ENCODE data around the gene ZIC4.

Gene ZIC4

GRCh38 chr3:147356909-147357900, 49.1 kb downstream of the ZIC4 start:
- Histone ChIP-seq H3K36me3 (ENCODE audit: control insufficient read depth, insufficient read depth, low read length) (no peaks in the 10 kb centered on the region), H3K9me3 (ENCODE audit: control insufficient read depth, low read length) (no peaks in the 10 kb centered on the region), H3K27me3 (ENCODE audit: control insufficient read depth, insufficient read depth, low read length) (peaks cover 76% of the 10 kb centered on the region), H3K9ac (ENCODE audit: low read length) (no peak overlapping the region), H3K4me1 (ENCODE audit: control insufficient read depth, insufficient read depth, low read length) (no peaks in the 10 kb centered on the region), H3K4me3 (ENCODE audit: low read length) (no peak overlapping the region)

- no peak overlapping the region for H3K4me3 ChIP-seq (ENCODE audit: low read length)
- no peaks in the 10 kb centered on the region for H3K4me1 ChIP-seq (ENCODE audit: control insufficient read depth, insufficient read depth, low read length)
- H3K9ac ChIP-seq (ENCODE audit: low read length): no peak overlapping the region
- H3K9me3 ChIP-seq (ENCODE audit: control insufficient read depth, low read length): no peaks in the 10 kb centered on the region
- H3K36me3 ChIP-seq (ENCODE audit: control insufficient read depth, insufficient read depth, low read length): no peaks in the 10 kb centered on the region
- H3K27me3 ChIP-seq (ENCODE audit: control insufficient read depth, insufficient read depth, low read length): peaks cover 71% of the 10 kb centered on the region
Measured at GRCh38 chr3:147356145-147356908, 50.0 kb downstream of the ZIC4 start.

- H3K36me3 ChIP-seq (ENCODE audit: control insufficient read depth, insufficient read depth, low read length): no peaks in the 10 kb centered on the region
- H3K9me3 ChIP-seq (ENCODE audit: control insufficient read depth, low read length): no peaks in the 10 kb centered on the region
- H3K27me3 ChIP-seq (ENCODE audit: control insufficient read depth, insufficient read depth, low read length): peaks cover 65% of the 10 kb centered on the region
- H3K4me1 ChIP-seq (ENCODE audit: control insufficient read depth, insufficient read depth, low read length): no peaks in the 10 kb centered on the region
- no peak overlapping the region for H3K9ac ChIP-seq (ENCODE audit: low read length)
- no peak overlapping the region for H3K4me3 ChIP-seq (ENCODE audit: low read length)
Measured at GRCh38 chr3:147355753-147356090, 50.6 kb downstream of the ZIC4 start.

GRCh38 chr3:147355084-147355752, 51.1 kb downstream of the ZIC4 start:
- Histone ChIP-seq H3K4me3 (ENCODE audit: low read length) (no peak overlapping the region), H3K27me3 (ENCODE audit: control insufficient read depth, insufficient read depth, low read length) (peaks cover 60% of the 10 kb centered on the region), H3K36me3 (ENCODE audit: control insufficient read depth, insufficient read depth, low read length) (no peaks in the 10 kb centered on the region), H3K9me3 (ENCODE audit: control insufficient read depth, low read length) (no peaks in the 10 kb centered on the region), H3K4me1 (ENCODE audit: control insufficient read depth, insufficient read depth, low read length) (no peaks in the 10 kb centered on the region), H3K9ac (ENCODE audit: low read length) (no peak overlapping the region)

GRCh38 chr3:147354623-147355022, 51.7 kb downstream of the ZIC4 start:
- peaks cover 54% of the 10 kb centered on the region for H3K27me3 ChIP-seq (ENCODE audit: control insufficient read depth, insufficient read depth, low read length)

GRCh38 chr3:147351301-147351700, 55.0 kb downstream of the ZIC4 start:
- Histone ChIP-seq H3K27me3 (ENCODE audit: control insufficient read depth, insufficient read depth, low read length) (peaks cover 21% of the 10 kb centered on the region), H3K9ac (ENCODE audit: low read length) (no peak overlapping the region), H3K36me3 (ENCODE audit: control insufficient read depth, insufficient read depth, low read length) (no peaks in the 10 kb centered on the region), H3K9me3 (ENCODE audit: control insufficient read depth, low read length) (no peaks in the 10 kb centered on the region), H3K4me1 (ENCODE audit: control insufficient read depth, insufficient read depth, low read length) (no peaks in the 10 kb centered on the region), H3K4me3 (ENCODE audit: low read length) (no peak overlapping the region)

More at GRCh38 chr3:147354623-147355022, 51.7 kb downstream of the ZIC4 start:
- no peak overlapping the region for H3K9ac ChIP-seq (ENCODE audit: low read length)
- no peaks in the 10 kb centered on the region for H3K9me3 ChIP-seq (ENCODE audit: control insufficient read depth, low read length)
- no peaks in the 10 kb centered on the region for H3K4me1 ChIP-seq (ENCODE audit: control insufficient read depth, insufficient read depth, low read length)
- H3K4me3 ChIP-seq (ENCODE audit: low read length): no peak overlapping the region
- H3K36me3 ChIP-seq (ENCODE audit: control insufficient read depth, insufficient read depth, low read length): no peaks in the 10 kb centered on the region

- Histone ChIP-seq H3K9me3 (ENCODE audit: control insufficient read depth, low read length) (no peaks in the 10 kb centered on the region), H3K27me3 (ENCODE audit: control insufficient read depth, insufficient read depth, low read length) (peaks cover under 1% of the 10 kb centered on the region), H3K9ac (ENCODE audit: low read length) (no peak overlapping the region), H3K4me3 (ENCODE audit: low read length) (no peak overlapping the region), H3K36me3 (ENCODE audit: control insufficient read depth, insufficient read depth, low read length) (no peaks in the 10 kb centered on the region), H3K4me1 (ENCODE audit: control insufficient read depth, insufficient read depth, low read length) (no peaks in the 10 kb centered on the region)
Measured at GRCh38 chr3:147348976-147349375, 57.4 kb downstream of the ZIC4 start.

- Histone ChIP-seq H3K4me3 (ENCODE audit: low read length) (no peak overlapping the region), H3K9me3 (ENCODE audit: control insufficient read depth, low read length) (no peaks in the 10 kb centered on the region), H3K9ac (ENCODE audit: low read length) (no peak overlapping the region), H3K4me1 (ENCODE audit: control insufficient read depth, insufficient read depth, low read length) (no peaks in the 10 kb centered on the region), H3K36me3 (ENCODE audit: control insufficient read depth, insufficient read depth, low read length) (no peaks in the 10 kb centered on the region), H3K27me3 (ENCODE audit: control insufficient read depth, insufficient read depth, low read length) (no peaks in the 10 kb centered on the region)
Measured at GRCh38 chr3:147343926-147344325, 62.4 kb downstream of the ZIC4 start.

GRCh38 chr3:147341727-147342126, 64.6 kb downstream of the ZIC4 start:
- H3K9me3 ChIP-seq (ENCODE audit: control insufficient read depth, low read length): no peaks in the 10 kb centered on the region
- H3K4me3 ChIP-seq (ENCODE audit: low read length): no peak overlapping the region
- no peaks in the 10 kb centered on the region for H3K27me3 ChIP-seq (ENCODE audit: control insufficient read depth, insufficient read depth, low read length)
- H3K4me1 ChIP-seq (ENCODE audit: control insufficient read depth, insufficient read depth, low read length): no peaks in the 10 kb centered on the region
- no peak overlapping the region for H3K9ac ChIP-seq (ENCODE audit: low read length)
- H3K36me3 ChIP-seq (ENCODE audit: control insufficient read depth, insufficient read depth, low read length): no peaks in the 10 kb centered on the region

GRCh38 chr3:147336543-147337278, 69.6 kb downstream of the ZIC4 start:
- H3K27me3 ChIP-seq (ENCODE audit: control insufficient read depth, insufficient read depth, low read length): no peaks in the 10 kb centered on the region
- H3K9me3 ChIP-seq (ENCODE audit: control insufficient read depth, low read length): no peaks in the 10 kb centered on the region
- H3K36me3 ChIP-seq (ENCODE audit: control insufficient read depth, insufficient read depth, low read length): no peaks in the 10 kb centered on the region
- H3K4me3 ChIP-seq (ENCODE audit: low read length): no peak overlapping the region
- no peaks in the 10 kb centered on the region for H3K4me1 ChIP-seq (ENCODE audit: control insufficient read depth, insufficient read depth, low read length)
- H3K9ac ChIP-seq (ENCODE audit: low read length): no peak overlapping the region
